HepG2 (cell line): ENCODE results near the gene CCDC116. TPM values are rescaled to one million over a fixed set of nuclear protein-coding genes. Genes with fewer than 3 reads are reported as not detected.
A peak's percentile ranks its signal among the peaks of the same experiment; 100 is the strongest.

Experiments used
- CSRNP2 ChIP-seq: sonication (generic); formaldehyde crosslinking; conservative IDR thresholded peaks from 2 replicates; pipeline ENCODE4 v1.8.0; 2022; ENCODE audit warnings: low read depth, missing genetic modification reagents
- EP300 ChIP-seq, 3 experiments: sonication (generic) in 1 of 3; formaldehyde crosslinking in 1 of 3; IDR thresholded peaks; 2 replicates each; pipeline versions ENCODE4 v1.5.1 to v1.6.1; 2011 to 2020; ENCODE audit warnings: low read depth in 2 of 3, low read length in 2 of 3, borderline replicate concordance in 1 of 3, improper control_type of control experiment in 1 of 3, mild to moderate bottlenecking in 1 of 3, missing genetic modification reagents in 1 of 3, moderate library complexity in 1 of 3
- FOXK1 ChIP-seq: sonication (generic); formaldehyde crosslinking; IDR thresholded peaks from 2 replicates; pipeline ENCODE4 v1.4.0; 2020; ENCODE audit warnings: low read depth, missing genetic modification reagents, borderline replicate concordance
- GTF3A ChIP-seq: sonication (generic); formaldehyde crosslinking; conservative IDR thresholded peaks from 2 replicates; pipeline ENCODE4 v1.4.0; 2020; ENCODE audit warnings: mild to moderate bottlenecking, missing genetic modification reagents
- NBN ChIP-seq: fragments of 450-650 bp; conservative IDR thresholded peaks from 2 replicates; pipeline ENCODE4 v1.6.1; 2017
- NFAT5 ChIP-seq: sonication (generic); formaldehyde crosslinking; IDR thresholded peaks from 2 replicates; pipeline ENCODE4 v1.4.0; 2020; ENCODE audit warnings: missing genetic modification reagents
- NONO ChIP-seq, 2 experiments: fragments of 450-650 bp in 1 of 2; sonication (generic) in 1 of 2; formaldehyde crosslinking in 1 of 2; IDR thresholded peaks in 1 of 2; conservative IDR thresholded peaks in 1 of 2; 2 replicates each; pipeline versions ENCODE4 v1.6.1 to v1.8.0; 2017 to 2022; ENCODE audit warnings: mild to moderate bottlenecking in 1 of 2, missing genetic modification reagents in 1 of 2, moderate library complexity in 1 of 2
- PCBP2 ChIP-seq: fragments of 200-400 bp; formaldehyde crosslinking; optimal IDR thresholded peaks from 2 replicates; pipeline ENCODE3; 2018; ENCODE audit warnings: low read length, low read depth; ENCODE audit not compliant: poor library complexity, severe bottlenecking
- RXRB ChIP-seq: IDR thresholded peaks from 2 replicates; pipeline ENCODE4 v1.6.1; 2016; ENCODE audit warnings: borderline replicate concordance, missing genetic modification reagents, missing compliant biosample characterization
- ZFP90 ChIP-seq: sonication (generic); formaldehyde crosslinking; IDR thresholded peaks from 2 replicates; pipeline ENCODE4 v1.8.0; 2022; ENCODE audit warnings: missing genetic modification reagents, mild to moderate bottlenecking, inconsistent platforms, borderline replicate concordance
- ZMYM3 ChIP-seq: sonication (generic); formaldehyde crosslinking; IDR thresholded peaks from 2 replicates; pipeline ENCODE4 v1.5.1; 2020; ENCODE audit warnings: mild to moderate bottlenecking, missing genetic modification reagents
- ZNF205 ChIP-seq: IDR thresholded peaks from 2 replicates; pipeline ENCODE4 v1.6.1; 2018; ENCODE audit warnings: missing biosample characterization, missing genetic modification reagents
- ZNF343 ChIP-seq: sonication (generic); formaldehyde crosslinking; IDR thresholded peaks from 2 replicates; pipeline ENCODE4 v1.4.0; 2020; ENCODE audit warnings: mild to moderate bottlenecking, missing genetic modification reagents
- ZNF510 ChIP-seq: sonication (generic); formaldehyde crosslinking; IDR thresholded peaks from 2 replicates; pipeline ENCODE4 v1.4.0; 2020; ENCODE audit warnings: low read depth, mild to moderate bottlenecking, missing genetic modification reagents
- ZNF749 ChIP-seq: sonication (generic); formaldehyde crosslinking; IDR thresholded peaks from 2 replicates; pipeline ENCODE4 v1.8.0; 2022; ENCODE audit warnings: mild to moderate bottlenecking, missing genetic modification reagents, moderate library complexity, borderline replicate concordance
- ZNF782 ChIP-seq: sonication (generic); formaldehyde crosslinking; IDR thresholded peaks from 2 replicates; pipeline ENCODE4 v1.4.0; 2020; ENCODE audit warnings: missing genetic modification reagents, mild to moderate bottlenecking, borderline replicate concordance
- polyA plus RNA-seq, 8 experiments: library from polyadenylated mRNA; depleted of rRNA in 3 of 8; stranded (reverse) in 7 of 8; unstranded in 1 of 8; fragments of >200 nt; fragmentation: Illumina TruSeq in 4 of 8; extraction: Trizol in 4 of 8; gene quantifications; 2 replicates each; pipeline versions ENCODE4 v1.2.1 to v1.2.3, GENCODE V29; 2011 to 2016; ENCODE audit warnings: low read depth in 4 of 8, missing spikeins in 1 of 8, mixed read lengths in 1 of 8; ENCODE audit not compliant: insufficient read depth in 1 of 8
- total RNA-seq, 5 experiments: library from RNA; depleted of rRNA; stranded (reverse); fragments of >200 nt; fragmentation: Illumina TruSeq; extraction: Trizol; gene quantifications; 2 replicates each; pipeline ENCODE4 v1.2.3, GENCODE V29; 2016; ENCODE audit warnings: low read depth in 1 of 5
- TF ChIP-seq, protein P1 (sequence below): sonication (generic); formaldehyde crosslinking; IDR thresholded peaks from 2 replicates; pipeline ENCODE4 v1.4.0; 2020; ENCODE audit warnings: mild to moderate bottlenecking, missing genetic modification reagents
- TF ChIP-seq, protein P2 (sequence below): sonication (generic); formaldehyde crosslinking; IDR thresholded peaks from 2 replicates; pipeline ENCODE4 v1.4.0; 2020; ENCODE audit warnings: missing genetic modification reagents

The CCDC116 gene
- total and polyA plus RNA-seq, 2 of the 13 experiments (the other 11 are each of a cell fraction or from before 2014, with no cell fraction given): 0.15 to 0.33 TPM

DNA sequence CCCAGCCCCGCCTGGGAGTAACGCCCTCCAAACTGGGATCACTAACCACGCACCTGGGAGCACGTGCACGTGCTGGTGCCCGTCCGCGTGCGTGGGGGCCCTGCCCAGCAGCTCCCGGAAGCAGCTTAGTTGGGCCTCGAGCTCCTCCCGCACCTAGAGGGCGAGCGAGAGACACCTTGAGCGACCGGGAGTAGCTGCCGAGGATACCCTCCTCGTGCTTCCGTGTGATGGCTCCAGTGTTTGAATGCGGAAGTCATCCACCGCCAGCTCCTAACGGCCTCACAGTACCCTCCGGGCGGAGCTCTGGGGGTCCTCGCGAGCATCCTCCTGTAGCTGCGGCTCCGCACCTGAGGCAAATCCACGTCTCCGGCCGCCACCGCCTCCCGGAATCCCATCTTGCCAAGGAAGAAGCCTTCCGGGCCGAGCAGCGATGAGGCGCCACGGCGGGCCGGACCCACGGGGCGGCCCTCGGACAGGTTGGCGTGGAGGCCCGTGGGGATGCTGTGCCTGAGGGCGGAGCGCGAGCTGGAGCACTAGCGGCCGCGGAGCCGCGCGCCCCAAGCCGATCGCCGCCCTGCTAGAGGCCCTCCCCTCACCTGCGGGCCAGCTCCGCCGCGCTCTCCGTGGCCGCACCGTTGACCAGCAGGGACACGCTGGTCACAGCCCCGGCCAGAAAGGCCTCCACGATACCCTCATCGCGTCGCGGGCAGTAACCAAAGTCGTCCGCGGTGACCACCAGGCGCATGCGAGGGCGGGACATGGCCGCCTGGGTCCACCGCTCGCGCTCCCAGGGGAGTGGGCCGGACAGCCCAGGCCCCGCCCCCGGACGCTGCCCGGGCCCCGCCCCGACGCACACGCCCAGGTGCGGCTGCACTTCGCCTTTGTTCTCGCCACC lies 3.1 kb upstream of the CCDC116 start, which contains the start of gene YDJC (continued):
- TF ChIP-seq NONO (IDR thresholded peaks at IDR 0.05) (no peak), NONO (CRISPR knock-in tag; conservative IDR thresholded peaks at IDR 0.05) (peak; percentile 17), ZNF343 (peak; percentile 90; the same call in 1 of the 2 replicates), RXRB (CRISPR knock-in tag) (peak; percentile 70), ZNF749 (no peak; the same call in 1 of the 2 replicates), ZMYM3 (CRISPR knock-in tag) (0 out of 2 replicates have a peak, but pooled peaks have one; percentile 10), NFAT5 (CRISPR knock-in tag) (peak; percentile 96), ZNF782 (CRISPR knock-in tag) (0 out of 2 replicates have a peak, but pooled peaks have one; percentile 36), ZNF510 (CRISPR knock-in tag) (peak; percentile 86), NBN (no peak), CSRNP2 (CRISPR knock-in tag) (no peak; the same call in 1 of the 2 replicates), PCBP2 (no peak), EP300 (IDR thresholded peaks at IDR 0.05; ENCODE audit: low read depth in 2 of 2, low read length in 2 of 2) (no peak), EP300 (CRISPR knock-in tag; IDR thresholded peaks at IDR 0.05; ENCODE audit: borderline replicate concordance) (peak; percentile 65), GTF3A (CRISPR knock-in tag) (no peak), ZNF205 (CRISPR knock-in tag) (peak; percentile 64), ZFP90 (CRISPR knock-in tag) (peak; percentile 97), FOXK1 (CRISPR knock-in tag) (peak; percentile 83; the same call in 1 of the 2 replicates)
- TF ChIP-seq, protein P1, sequence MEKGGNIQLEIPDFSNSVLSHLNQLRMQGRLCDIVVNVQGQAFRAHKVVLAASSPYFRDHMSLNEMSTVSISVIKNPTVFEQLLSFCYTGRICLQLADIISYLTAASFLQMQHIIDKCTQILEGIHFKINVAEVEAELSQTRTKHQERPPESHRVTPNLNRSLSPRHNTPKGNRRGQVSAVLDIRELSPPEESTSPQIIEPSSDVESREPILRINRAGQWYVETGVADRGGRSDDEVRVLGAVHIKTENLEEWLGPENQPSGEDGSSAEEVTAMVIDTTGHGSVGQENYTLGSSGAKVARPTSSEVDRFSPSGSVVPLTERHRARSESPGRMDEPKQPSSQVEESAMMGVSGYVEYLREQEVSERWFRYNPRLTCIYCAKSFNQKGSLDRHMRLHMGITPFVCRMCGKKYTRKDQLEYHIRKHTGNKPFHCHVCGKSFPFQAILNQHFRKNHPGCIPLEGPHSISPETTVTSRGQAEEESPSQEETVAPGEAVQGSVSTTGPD (CRISPR knock-in tag): 0 out of 2 replicates have a peak, but pooled peaks have one; percentile 31
- TF ChIP-seq, protein P2, sequence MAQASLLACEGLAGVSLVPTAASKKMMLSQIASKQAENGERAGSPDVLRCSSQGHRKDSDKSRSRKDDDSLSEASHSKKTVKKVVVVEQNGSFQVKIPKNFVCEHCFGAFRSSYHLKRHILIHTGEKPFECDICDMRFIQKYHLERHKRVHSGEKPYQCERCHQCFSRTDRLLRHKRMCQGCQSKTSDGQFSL: peak; percentile 60; the same call in 1 of the 2 replicates
